Fibroblast of villous mesenchyme (primary cell): ENCODE results near the gene SFMBT2. TPM values are rescaled to one million over a fixed set of nuclear protein-coding genes. Genes with fewer than 3 reads are reported as not detected.

ENCODE experiments used
- DNase-seq: peaks from one replicate; pipeline ENCODE4 v3.0.0-alpha.2; 2010; ENCODE audit warnings: low read depth
- H3K4me3 ChIP-seq: 2 replicates; pipeline ENCODE4 v1.5.1; 2011; ENCODE audit warnings: low read depth, mild to moderate bottlenecking, low read length
- total RNA-seq: library from RNA; depleted of rRNA; stranded (reverse); fragments of >200 nt; gene quantifications from 2 replicates; pipeline ENCODE4 v1.2.3, GENCODE V29; 2012
- TF ChIP-seq, protein P1 (sequence below): IDR thresholded peaks from 2 replicates; pipeline ENCODE4 v1.5.1; 2012; ENCODE audit warnings: low read depth, mild to moderate bottlenecking, low read length; ENCODE audit not compliant: insufficient read depth

Gene SFMBT2
- total RNA-seq, 1 donor: 1.7 TPM

DNA sequence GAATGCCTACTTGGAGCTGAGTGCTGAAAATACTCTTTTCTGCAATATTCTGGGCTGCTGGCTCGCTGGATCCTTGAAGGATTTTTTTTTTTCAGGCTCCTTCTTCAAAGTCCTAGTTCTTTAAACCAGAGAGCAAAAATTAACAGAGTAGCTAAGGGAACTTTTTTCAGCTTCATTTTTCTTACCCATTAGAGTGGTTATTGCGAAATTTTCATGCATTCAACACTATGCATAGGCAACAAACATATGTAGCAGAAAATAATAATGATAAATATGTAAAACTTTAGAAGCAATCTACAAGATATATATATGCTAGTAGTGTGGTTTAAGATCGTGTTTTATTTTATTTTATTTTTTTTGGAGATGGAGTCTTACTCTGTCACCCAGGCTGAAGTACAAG lies 264.6 kb downstream of the SFMBT2 start:
- TF ChIP-seq, protein P1, sequence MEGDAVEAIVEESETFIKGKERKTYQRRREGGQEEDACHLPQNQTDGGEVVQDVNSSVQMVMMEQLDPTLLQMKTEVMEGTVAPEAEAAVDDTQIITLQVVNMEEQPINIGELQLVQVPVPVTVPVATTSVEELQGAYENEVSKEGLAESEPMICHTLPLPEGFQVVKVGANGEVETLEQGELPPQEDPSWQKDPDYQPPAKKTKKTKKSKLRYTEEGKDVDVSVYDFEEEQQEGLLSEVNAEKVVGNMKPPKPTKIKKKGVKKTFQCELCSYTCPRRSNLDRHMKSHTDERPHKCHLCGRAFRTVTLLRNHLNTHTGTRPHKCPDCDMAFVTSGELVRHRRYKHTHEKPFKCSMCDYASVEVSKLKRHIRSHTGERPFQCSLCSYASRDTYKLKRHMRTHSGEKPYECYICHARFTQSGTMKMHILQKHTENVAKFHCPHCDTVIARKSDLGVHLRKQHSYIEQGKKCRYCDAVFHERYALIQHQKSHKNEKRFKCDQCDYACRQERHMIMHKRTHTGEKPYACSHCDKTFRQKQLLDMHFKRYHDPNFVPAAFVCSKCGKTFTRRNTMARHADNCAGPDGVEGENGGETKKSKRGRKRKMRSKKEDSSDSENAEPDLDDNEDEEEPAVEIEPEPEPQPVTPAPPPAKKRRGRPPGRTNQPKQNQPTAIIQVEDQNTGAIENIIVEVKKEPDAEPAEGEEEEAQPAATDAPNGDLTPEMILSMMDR: no peak
- DNase-seq: no peak
- H3K4me3 ChIP-seq: no peak overlapping the region

DNA sequence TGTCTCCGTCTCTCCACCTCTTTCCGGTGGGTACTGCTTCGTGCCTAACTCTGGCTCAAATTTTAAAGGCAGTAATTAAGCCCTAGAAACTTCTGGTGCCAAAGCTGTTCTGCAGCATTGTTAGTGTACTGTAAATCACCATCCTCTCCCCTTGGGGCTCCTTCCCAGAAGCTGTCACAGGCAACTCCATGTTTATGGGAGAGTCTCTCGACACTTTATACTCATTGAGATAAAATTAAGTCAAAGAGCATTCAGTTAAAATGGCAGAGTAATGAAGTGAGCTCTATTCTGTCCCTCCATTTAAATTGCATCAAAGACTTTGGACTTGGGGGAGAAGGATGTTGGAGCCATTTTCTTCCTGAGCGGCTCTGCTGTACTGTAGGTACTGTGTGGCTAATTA lies 274.8 kb downstream of the SFMBT2 start:
- H3K4me3 ChIP-seq: no peak overlapping the region
- no peak for DNase-seq
- TF ChIP-seq, protein P1: no peak

DNA sequence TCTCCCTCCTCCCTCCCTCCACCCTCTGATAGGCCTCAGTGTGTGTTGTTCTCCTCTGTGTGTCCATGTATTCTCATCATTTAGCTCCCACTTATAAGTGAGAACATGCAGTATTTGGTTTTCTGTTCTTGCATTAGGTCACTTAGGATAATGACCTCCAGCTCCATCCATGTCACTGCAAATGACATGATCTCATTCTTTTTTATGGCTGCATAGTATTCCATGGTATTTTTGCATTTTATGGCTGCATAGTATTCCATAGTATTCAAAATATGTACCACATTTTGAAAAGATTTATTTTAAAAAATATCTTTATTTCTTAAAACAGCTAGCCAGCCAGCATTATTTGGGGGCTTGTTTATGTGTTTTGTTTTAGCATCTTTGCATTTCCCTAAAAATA lies 275.6 kb downstream of the SFMBT2 start:
- DNase-seq: no peak
- H3K4me3 ChIP-seq: no peak overlapping the region
- TF ChIP-seq, protein P1: no peak

DNA sequence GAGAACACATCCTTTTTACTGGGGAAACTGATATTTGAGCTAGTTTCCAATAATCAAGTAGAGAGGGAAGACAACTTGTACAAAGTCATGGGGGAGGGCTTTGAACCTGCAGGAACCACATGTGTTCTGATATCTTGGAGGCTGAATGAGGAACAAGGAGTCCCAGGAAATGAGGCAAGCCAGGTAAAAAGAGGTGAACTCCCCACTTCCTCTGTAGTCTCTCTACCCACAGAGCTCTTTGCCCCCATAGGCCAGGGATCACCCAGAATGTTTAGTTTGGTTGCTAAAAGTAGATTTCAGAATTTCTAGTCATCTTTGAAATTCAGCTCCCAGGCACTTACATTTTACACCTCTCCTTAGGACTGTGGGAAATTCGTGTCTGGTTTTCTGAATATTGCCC lies 276.4 kb downstream of the SFMBT2 start:
- no peak overlapping the region for H3K4me3 ChIP-seq
- TF ChIP-seq, protein P1: no peak
- no peak for DNase-seq

DNA sequence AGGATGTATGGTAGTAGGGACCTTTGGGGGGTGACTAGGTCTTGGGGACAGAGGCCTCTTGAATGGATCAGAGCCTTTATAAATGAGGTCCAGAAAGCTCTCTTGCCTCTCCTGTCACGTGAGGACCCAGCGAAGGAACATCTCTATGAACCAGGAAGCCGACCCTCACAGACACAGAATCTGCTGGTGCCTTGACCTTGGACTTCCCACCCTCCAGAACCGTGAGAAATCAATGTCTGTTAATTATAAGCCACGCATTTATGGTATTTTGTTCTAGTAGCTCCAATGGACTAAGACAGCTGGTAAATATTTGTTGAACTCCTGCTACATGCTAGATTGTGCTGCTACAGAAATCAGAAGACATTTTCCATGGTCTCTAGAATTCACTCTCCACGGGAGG lies 276.9 kb downstream of the SFMBT2 start:
- no peak overlapping the region for H3K4me3 ChIP-seq
- TF ChIP-seq, protein P1: no peak

DNA sequence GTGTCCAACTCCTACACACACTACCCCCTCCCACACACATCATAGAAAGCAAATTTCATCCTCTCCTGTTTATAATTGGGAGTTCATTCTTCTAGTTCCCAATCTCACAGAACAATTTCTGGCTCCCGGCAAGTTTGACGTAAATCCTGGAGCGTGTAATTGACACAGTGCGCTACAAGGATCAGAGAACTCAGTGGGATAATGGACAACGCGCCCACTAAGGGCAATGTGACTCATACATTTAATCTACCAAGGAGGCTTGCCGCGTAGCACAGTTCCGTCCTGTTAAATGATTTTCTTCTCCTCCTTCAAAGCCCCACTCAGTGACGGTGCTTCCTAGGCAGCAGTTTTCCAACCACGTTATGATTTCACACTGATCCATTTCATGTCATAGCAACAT lies 277.6 kb downstream of the SFMBT2 start:
- H3K4me3 ChIP-seq: no peak overlapping the region
- TF ChIP-seq, protein P1: no peak
- no peak for DNase-seq

More for the DNA sequence above, 276.9 kb downstream of the SFMBT2 start:
- no peak for DNase-seq

DNA sequence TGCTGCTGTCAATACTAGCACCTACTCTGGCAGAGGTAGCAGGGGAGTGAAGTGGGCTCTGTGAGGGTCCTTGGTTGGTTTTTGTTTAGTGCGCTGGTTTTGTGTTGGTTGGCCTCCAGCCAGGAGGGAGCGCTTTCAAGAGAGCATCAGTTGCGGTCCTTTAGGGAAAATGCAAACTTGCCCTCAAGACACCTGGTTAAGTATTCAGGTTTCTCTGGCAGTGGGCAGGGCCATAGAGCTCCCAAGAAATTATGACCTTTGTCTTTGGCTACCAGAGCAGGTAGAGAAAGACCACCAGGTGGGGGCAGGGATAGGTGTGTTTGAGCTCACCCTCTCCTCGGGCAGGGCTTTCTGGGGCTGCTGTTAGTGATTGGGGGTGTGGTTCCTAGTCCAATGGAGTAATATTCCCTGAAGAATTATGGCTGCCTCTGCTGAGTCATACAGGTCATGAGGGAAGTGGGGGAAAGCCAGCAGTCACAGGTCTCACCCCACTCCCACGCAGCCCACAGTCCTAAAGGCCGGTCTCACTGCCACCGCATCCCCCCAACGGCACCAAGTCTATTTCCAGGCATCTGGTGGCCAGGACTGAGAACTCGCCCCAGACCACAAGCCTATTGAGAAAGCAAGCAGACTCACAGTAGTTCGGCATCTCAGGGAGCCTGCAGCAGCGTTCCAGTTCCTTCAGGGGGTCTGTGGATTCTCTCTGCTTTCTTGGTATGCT lies 280.5 kb downstream of the SFMBT2 start:
- no peak overlapping the region for H3K4me3 ChIP-seq
- TF ChIP-seq, protein P1: no peak
- no peak for DNase-seq
